ENCODE results near the gene KLHL22. TPM values are rescaled to one million over a fixed set of nuclear protein-coding genes. Genes with fewer than 3 reads are reported as not detected.
A peak's percentile ranks its signal among the peaks of the same experiment; 100 is the strongest.

The KLHL22 gene
- total and polyA plus RNA-seq, 2 of the 8 experiments (the other 6 are each of a cell fraction or from before 2014, with no cell fraction given) = 9.4 to 16.2 TPM

- TF ChIP-seq EP300 (IDR thresholded peaks at IDR 0.05; ENCODE audit: borderline replicate concordance in 1 of 2, low read depth in 2 of 2, low read length in 2 of 2) (peak in 1 of 2 experiments; percentile 15; a peak in 1 of 3 replicates), POLR2AphosphoS5 (IDR thresholded peaks at IDR 0.05; ENCODE audit: low read depth, low read length) (peak; percentile 74; the same call in 1 of the 2 replicates), POLR2A (IDR thresholded peaks at IDR 0.05; ENCODE audit: control extremely low read depth in 1 of 2, low read depth in 2 of 2, low read length in 2 of 2) (peak in 1 of 2 experiments; percentile 78; a peak in 2 of 3 replicates)
These were observed 11.9 kb upstream of the KLHL22 start, which contains the start of gene MED15 (continued) for GRCh38 chr22:20507253-20508066.

Measured in H1 (cell line).